GM18520 (cell line): ENCODE data around the gene POLL.
"Not testable (repeated sequence)": the region's sequence is repeated elsewhere in the genome, so short reads cannot be mapped to it uniquely, and the experiment has no call there.

Experiments used
- ATAC-seq: cut with Tn5 transposase; IDR thresholded peaks from one replicate; pipeline ENCODE4 v1.9.1; 2021; ENCODE audit not compliant: unreplicated experiment

The POLL gene

DNA sequence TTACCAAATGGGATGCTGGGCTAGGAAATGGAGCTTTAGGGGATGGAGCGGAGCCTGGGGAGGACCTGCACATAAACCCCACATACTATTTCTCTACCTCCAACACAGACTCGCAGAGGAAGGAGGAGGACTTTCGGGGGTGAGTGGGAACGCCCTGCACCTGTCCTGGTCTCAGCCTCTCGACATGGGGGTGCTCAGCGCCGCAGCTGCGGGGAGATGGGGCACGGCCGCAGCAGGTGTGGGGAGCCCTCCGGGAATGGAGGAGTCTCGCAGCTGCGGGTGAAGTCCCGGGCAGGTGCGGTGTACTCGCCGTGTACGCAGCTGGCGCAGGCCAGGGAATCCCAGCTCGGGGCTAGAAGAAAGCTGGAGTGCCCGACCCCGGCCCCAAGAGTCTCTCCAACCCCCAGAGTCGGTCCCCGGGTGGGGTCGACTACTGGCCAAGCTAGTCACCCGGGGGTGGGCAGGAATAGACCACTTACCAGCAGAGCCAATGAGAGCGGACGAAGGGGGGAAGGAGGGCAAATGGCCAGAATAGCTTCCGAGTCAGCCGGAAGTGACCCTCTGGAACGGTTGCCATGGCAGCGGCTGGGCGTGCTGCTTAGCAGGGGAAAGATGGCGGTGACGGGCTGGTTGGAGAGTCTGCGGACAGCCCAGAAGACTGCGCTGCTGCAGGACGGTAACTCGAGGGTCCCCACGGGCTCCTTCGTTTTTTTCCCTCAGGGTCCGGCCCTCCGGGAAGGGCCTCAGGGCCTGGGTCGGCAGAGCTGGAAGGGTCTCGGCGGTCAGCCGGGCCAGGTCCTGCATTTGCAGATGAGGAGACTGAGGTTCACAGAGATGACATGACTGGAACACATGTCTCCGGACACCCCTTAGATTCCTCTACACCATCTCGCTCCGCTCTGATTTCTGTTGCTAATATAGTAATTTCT is at the start of gene POLL, which contains the start of gene DPCD:
Gene POLL, minus strand, starts transcription at position 533 of the 929 bp plus-strand sequence. CDS start 897 bp downstream, outside the sequence.
Gene DPCD, plus strand, starts transcription at position 597 of the 929 bp plus-strand sequence. Its CDS starts 16 bp downstream, at position 613.
- peak; percentile 88 for ATAC-seq

DNA sequence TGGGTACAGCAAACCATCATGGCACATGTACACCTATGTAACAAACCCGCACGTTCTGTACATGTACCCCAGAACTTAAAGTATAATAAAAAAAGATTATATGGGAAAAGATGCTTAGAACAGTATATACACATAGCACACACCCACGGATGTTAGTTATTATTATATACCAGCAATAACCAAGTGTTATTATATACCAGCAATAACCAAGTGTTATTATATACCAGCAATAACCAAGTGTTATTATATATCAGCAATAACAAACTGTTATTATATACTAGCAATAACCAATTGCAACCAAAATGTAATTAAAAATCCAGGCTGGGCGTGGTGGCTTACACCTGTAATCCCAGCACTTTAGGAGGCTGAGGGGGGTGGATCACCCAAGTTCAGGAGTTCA is 45.5 kb upstream of the POLL start:
- not testable (repeated sequence) for ATAC-seq

DNA sequence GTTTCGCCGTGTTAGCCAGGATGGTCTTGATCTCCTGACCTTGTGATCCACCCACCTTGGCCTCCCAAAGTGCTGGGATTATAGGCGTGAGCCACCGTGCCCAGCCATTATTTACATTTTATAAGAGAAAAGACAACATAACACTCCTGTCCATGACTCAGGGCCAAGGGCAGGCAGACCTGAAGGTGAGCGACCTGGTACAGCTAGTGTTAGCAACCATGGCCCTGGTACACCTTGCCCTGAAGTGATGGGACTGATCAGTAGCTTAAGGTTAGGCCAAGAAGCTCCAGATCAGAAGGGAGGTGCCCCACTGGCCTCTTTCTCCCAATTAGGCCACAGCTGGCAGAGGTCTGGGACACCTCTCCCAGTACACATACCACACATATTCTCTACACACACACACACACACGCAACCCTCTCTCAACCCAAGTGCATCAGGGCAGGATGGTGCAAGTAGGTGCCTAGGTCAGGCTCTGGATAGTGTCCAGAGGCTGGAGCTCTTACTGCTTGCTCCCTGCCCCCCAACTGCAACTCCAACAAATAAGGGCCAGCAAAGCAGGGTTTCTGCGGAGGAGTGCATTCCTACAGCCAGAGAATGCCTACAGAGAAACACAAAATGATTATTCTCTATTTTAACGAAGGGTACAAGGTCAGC is 43.9 kb upstream of the POLL start:
- no peak for ATAC-seq

DNA sequence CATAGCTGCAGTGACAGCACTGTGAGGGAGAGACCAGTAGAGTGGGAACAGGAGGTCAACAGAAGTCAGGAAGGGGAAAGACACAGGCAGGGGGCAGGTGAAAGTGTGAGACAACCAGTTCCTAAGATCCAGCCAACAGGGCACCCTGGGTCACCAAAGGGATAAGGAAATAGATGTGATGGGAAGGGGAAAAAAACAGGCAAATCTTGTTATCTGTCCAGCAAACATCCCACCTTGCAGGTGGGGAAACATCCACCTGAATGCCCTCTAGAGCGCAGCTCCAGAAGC is 42.5 kb upstream of the POLL start:
- no peak for ATAC-seq

DNA sequence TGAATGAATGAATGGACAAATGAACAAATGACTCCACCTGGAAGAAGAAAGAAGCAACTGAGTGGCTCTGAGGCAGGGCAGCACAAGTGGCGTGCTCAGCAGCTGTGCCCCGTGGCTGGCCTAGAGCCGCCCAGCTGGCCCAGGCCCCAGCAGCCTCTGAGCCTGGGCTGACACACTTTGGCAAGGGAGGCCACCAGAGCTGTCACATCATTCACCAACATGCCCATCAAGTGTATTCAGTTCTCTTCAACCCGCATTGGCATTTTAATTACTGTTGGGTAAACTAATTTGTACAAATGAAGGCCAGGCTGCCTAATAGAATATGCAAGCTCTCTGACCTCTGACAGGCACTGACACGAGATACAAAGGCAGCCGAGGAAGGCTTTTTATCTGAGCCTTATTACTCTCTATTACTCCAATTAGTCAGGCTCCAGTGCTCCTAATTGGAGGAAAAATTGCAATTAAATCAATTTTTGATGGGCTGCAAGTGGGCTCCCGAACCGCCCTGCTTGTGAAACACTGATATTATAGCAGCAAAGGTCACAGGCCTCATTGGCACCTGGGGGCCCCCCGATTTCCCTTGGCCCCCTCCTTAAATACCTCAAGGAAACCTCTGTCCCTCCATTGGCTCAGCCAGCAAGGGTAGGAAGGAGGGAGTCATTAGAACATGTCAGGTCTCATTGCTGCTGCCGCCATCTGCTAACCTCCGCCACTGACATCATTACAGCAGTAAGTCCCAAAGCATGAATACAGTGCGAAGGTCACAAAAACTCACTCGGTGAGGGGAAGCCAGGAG is 42.0 kb upstream of the POLL start:
- ATAC-seq: no peak

DNA sequence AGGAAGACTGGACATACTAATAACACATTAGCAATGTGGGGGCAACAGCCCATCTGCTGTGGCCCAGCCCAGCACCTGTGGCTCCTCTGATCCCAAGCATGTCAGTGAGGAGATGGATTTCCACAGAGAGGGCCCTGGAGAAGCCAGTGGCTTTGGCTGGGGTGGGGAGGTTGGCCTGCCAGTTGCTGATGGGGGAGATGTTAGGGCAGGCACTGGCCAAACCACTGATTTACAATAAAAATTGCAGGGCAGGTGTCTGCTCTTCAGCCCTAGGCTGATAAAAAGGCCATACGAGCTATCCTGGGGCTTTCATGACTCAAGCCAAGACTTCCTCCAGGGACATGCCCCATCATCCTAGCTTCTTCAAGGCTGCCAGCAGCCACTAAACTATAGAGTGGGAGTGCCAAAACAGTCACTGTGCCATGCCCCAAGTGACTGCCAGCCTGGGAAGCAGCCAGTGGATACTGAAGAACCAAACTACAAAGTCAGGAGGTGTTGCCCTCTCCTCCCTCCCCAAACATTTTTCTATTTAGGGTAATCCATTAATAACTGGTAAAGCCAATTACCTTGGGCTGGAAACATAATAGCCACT is 37.9 kb upstream of the POLL start:
- no peak for ATAC-seq

DNA sequence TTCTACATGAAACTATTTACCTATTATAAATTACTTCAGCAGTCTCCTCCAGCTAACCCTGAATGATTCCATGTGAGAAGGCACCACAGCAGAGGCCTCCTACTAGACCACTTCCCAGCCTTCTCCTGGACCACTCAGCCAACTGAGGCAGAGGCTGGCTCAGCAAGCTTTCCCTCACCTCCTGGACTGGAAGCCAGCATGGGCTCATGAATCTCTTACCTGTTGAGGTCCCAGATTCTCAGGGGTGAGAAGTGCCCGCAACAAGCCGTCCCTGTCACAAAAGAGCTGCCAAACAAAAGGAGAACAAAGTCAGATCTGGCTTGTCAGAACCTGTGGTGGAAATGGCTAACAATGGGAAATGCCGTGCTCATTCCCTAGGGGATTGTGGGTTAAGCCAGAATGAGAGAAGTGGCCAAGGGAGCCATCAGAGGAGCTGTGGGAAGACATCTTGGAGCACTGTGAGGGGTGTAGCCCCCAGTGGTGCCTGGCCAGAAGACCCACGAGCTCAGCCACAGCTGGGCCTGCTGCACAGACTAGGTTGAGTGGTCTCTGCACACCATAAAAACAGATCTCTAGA is 36.6 kb upstream of the POLL start:
- ATAC-seq: no peak

DNA sequence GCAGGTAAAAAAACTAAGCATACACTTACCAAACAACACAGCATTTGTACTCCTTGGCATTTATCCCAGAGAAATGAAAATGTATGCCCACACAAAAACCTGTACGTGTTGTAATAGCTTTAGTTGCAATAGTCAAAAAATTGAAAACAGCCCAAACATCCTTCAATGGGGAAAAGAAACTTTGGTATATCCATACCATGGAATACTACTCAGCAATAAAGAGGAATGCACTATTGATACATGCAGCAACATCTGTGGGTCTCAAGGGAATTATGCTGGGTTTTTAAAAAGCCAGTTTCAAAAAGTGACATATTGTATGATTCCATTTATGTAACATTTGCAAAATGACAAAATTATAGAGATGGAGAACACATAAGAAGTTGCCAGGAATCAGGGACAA is 35.5 kb upstream of the POLL start:
- ATAC-seq: no peak

DNA sequence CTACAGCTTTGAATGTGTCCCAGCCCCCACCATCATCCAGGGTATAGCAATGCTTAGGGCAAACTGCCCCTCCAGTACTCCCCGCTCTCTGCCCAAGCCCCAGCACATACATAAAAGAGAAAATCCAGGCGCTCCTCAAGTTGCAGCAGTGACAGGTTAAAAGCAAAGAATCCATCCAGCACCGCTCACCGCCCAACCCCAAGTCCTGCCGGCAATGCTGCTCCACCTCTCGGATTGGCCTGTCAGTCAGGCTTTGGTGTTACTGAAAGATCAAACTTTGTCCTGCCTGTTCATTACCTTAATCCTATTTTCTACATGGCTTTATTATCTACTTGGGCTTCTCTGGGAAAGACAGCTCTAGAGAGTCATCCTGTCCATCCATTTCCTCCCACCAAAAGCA is 31.9 kb upstream of the POLL start:
- ATAC-seq: no peak

DNA sequence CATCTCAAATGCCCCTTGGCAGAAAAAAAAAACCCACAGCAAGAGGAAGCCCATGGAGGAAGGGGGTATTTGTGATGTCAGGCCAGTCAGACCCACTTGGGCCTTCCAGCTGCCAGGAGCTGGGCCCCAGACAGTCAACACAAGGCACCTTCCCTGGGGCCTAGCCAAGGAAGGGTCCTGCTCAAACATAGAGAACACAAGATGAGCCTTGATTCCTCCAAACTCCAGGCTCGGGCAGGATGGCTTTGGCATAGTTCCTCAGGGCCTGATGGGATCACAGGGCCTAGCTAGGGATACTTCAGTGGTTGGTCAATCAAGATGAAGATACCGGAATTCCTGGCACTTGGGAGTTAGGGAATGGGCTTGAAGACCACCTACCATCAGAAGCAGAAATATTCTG is 30.8 kb upstream of the POLL start:
- ATAC-seq: no peak

DNA sequence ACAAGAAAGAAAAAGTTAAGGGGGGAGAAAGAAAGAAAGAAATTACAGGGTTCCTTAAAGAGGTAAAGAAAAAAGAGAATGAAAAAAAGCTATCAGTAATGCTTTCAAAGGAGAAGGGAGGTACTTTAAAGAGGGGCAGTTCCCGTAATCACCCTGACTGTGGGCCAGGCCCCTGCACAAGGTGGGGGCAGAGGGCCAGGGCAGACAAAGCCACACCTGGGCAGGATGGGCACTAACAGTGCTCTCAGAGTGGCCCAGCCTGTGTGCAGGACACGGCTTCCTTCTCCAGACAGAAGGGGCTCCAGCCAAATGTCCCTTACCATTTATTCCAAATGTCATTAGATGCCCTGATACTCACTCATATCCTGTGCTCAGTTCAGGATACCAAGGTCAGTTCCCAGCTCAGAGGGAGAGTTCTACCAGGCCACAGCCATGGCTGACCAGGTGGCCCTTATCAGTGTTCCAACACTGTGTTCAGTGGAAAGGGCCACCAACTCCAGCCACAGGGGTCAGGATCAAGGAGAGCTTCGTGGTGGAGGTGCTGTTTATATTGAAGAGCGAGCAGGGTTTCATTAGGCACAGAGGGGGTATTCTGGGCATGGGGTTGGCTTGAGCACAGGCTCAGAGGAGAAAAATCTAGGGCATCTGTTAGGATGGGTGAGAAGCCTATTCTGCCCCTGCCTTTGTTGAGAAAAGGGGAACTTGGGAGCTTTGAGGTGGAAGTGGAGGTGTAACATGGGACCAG is 29.9 kb upstream of the POLL start:
- ATAC-seq: no peak

DNA sequence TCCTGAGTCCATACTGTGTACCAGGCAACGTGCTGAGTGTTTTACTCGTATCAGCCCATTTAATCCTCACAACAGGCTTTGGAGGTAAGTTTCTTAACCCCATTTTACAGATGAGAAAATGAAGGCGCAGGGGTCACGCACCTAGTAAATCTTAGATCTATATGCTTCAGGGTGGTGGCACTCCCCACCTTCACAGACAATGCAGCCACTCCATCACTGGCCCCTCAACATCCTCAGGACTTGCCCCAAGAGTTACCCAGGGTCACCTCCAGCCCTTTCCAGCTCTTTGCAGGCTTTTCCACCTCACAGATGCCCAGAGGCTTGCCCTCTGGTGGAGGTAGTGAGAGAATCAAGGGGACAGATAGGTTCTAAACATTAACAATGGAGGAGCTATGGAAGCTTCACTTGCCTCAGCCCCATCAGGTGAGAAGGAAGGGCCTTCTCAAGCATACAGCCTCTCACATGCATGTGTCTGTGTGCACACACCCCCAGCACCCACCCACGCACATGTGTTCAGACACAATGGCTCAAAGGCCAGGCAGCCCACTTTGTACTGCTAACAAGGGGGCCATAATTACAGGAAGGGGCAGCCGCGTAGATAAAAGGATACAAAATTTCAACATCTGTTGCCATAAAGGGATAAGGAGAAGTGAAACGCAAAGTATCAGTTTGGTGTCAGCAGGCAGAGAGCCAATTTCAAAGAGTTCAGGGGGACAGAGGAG is 29.2 kb upstream of the POLL start:
- no peak for ATAC-seq

DNA sequence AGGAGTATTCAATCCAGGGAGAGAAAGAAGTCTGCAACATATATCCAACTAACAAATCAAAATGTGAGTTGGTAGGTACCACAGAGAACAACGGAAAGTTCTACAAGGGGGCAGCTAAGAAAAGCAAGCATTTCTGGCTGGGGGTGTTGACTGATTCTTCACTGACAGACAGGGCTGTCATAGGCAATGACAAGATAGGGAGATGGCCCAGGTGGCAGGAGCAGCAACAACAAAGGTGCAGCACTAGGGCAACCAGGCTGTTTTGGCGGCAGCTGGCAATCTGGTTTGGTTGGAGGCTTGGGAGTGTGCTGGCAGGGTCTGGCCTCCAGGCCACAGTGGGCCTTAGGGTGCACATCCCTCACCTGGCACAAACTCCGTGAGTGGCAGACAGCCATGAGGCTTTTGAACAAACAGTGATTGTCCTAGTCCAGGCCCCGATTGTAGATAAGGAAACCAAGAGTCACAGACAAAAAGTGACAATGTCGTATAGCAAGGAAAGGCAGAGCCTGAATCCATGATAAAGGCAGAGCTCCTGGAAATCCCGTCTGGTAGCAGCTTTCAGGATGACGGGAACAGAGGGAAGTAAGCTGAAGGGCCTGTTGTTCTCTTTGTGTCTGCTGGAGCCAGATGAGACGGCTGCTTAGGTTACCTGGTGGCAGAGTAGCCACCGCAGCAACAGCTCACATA is 28.5 kb upstream of the POLL start:
- ATAC-seq: no peak

DNA sequence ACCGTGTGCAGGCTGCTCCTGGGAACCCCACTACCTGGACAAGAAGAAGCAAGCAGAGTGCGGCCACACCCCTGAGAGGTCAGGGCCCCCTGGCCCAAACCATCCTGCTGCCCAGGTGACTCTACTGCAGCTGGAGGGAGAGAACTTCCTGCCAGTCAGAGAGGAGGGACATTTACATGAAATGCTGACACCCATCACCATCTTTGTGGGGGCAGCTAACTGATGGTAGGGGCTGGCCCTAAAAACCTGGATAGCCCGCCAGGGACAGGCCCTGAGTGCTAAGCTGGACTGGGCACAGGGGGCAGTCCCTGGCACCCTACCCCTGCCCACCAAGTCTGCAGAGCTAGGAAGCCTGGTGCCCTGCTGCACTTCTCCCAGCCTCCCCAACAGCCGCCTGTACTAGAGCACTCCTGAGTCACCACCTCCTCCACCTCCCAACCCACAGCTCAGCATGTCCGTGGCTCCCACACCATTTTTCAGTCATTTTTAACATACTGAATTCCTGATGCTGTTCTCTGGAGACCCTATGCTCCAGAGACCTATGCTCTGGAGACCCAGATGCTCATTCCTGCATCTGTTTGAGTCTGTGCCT is 27.6 kb upstream of the POLL start:
- ATAC-seq: no peak

DNA sequence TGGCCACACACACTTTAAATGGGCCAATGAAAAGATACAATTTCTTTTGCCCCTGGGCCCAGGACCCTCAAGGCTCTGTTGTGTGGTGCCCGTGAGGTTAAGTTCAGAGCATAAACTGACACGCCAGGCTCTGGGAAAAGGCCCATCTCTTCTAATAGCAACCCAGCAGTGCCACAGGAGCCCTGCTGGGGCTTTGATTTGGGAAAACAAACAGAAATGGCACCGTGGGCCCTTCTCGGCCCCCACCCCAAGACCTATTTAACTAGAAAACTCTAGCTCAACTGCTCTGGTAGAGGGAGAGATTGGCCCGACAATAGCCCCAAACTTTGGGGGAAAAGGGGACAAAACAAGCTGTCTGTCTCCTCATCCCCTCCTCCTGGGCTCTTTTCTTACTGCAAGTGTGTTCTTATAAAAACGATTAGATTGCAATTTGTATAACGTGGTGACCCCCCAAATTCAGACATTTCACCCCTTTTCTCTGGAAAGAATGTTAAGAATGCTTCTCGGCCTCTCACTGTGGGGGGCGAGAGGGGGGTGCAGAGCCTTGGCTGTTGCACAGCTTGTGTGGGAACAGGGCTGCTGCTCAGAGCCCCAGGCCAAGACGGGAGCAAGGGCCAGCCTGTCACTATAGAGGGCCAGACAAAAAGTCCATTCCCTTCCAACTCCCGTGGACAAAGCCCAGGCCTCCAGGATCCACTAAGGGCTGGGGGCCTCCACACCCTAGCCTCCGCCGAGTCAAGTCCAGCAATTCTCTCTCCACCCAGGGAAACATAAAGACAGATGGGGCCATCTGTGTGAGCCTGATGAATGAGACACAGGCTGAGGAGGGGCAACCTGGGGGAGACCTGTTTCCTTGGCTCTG is 26.8 kb upstream of the POLL start:
- ATAC-seq: no peak

DNA sequence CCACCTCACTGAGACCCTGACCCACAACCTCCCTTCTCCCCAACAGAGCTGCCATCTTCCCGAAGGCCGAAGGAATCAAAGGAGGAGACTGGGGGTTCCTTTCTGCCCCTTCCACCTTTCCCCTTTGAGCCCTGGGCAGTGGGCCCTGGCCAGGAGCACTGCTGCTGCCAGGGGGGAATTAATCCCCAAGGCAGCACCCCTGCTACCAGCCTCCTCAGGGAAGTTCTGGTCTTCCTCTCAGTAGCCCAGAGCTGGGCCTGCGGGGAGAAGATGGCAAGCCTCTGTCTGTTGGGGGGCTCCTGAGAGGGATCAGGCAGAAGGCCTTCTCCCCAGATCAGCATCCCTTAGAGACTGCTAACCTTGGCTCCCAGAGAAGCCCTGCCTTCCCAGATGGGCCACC is 25.6 kb upstream of the POLL start:
- no peak for ATAC-seq

DNA sequence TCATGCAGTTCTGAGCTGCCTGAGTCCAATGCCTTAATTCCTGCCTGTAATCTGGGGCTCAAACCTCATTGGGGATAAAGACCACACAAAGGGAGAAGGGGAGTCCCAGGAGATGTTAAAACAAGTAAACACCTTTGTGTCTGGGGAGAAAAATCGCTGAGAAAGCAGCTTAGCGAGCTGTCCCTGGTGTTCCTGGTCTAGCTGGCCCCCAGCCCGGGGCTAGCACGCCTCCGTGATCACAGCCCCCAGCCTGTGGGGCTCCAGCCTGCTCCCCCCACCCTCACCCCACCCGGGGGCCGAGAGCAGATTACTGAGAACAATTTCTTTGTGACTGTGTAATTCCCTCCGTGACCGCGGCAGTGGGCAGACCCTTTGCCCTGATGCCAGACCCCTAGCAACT is 24.8 kb upstream of the POLL start:
- no peak for ATAC-seq

DNA sequence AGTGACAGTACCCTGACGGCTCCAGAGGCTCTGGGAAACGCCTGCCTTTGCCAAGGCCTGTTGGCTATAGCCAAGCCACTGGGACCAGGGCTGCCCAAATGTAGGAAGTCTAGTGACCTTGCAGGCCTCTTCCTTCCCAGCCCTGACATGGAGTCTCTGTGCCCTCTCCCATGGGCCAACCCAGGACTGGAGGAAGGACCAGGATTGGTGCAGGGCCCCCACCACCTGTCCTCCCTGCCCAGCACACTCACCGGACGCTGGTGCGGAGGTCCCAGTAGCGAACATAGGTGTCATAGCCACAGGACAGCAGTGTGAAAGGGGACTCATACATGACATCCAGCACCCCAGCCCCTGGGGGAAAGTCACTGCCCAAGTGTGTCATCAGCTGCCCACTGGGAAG is 24.0 kb upstream of the POLL start:
- no peak for ATAC-seq
